ENCODE measurements around the gene RPL13A. TPM values are rescaled to one million over a fixed set of nuclear protein-coding genes. Genes with fewer than 3 reads are reported as not detected.
A peak's percentile ranks its signal among the peaks of the same experiment; 100 is the strongest.

The RPL13A gene
- total RNA-seq, 1 experiment from 2014 or later = 1,196 TPM

- TSS peak; percentile 95 for BruUV-seq (replicated peaks)
Observed at GRCh38 chr19:49451430-49452181, 35.8 kb upstream of the RPL13A start, which contains the start of gene PIH1D1. Gene PIH1D1 (minus strand): TSS chr19:49451814. CDS start chr19:49451574, 240 bp downstream.

GRCh38 chr19:49453013-49453756 lies 34.2 kb upstream of the RPL13A start, which contains the start of gene ALDH16A1:
Gene ALDH16A1 (plus strand): TSS chr19:49453225. CDS start chr19:49453332, 107 bp downstream.
- Histone ChIP-seq H3K4me3 (ENCODE audit: low read depth in 2 of 2, low read length in 2 of 2) (peak within 1 kb of the TSS; percentile 77 to 96), H3K36me3 (ENCODE audit: control insufficient read depth, insufficient read depth, low read length) (no peaks in the 10 kb centered on the region; the same call in 1 of the 2 replicates), H3K27ac (ENCODE audit: low read length) (peak within 1 kb of the TSS; percentile 99), H3K4me1 (ENCODE audit: control insufficient read depth, insufficient read depth, low read length) (no peaks in the 10 kb centered on the region; the same call in 1 of the 2 replicates), H3K9me3 (ENCODE audit: control insufficient read depth, insufficient read depth, low read depth, low read length) (no peaks in the 10 kb centered on the region), H3K27me3 (ENCODE audit: control insufficient read depth, insufficient read depth, low read length) (no peaks in the 10 kb centered on the region)
- ChIA-PET POLR2A (interaction anchor here (0.6 kb wide), 2 partner anchors 83 to 222 kb away, joined by 3 to 4 read pairs; no protein-coding TSS in a partner anchor), CTCF (interaction anchor here (0.6 kb wide), 3 partner anchors 74 to 308 kb away, joined by 3 to 6 read pairs (median 3); partner anchors contain the start of genes RCN3 and SCAF1)
- DNase-seq (ENCODE audit: low read depth, low spot score) = peak; percentile 75
- BruUV-seq (replicated peaks) = no TSS peak
- in situ Hi-C loops (cut with HindIII; ENCODE audit: low pct_unique_long_range_greater_than_20kb, low sequenced_read_pairs) (no loop called here), intact Hi-C loops (cut with micrococcal nuclease; ENCODE audit: unreplicated experiment) (no loop called here)
- ATAC-seq = peak; percentile 95
- TF ChIP-seq SIN3A (IDR thresholded peaks at IDR 0.05; ENCODE audit: borderline replicate concordance, insufficient read depth, low read depth, low read length) (no peak), TCF7L2 (IDR thresholded peaks at IDR 0.05; ENCODE audit: low read depth, low read length) (no peak), POLR2AphosphoS5 (IDR thresholded peaks at IDR 0.05; ENCODE audit: low read depth, low read length) (peak; percentile 87), REST (IDR thresholded peaks at IDR 0.05; ENCODE audit: insufficient read depth in 1 of 2, low read depth in 2 of 2, low read length in 1 of 2) (no peak)

More at GRCh38 chr19:49451430-49452181, 35.8 kb upstream of the RPL13A start, which contains the start of gene PIH1D1:
- ChIA-PET CTCF (no interaction called here), POLR2A (interaction anchor here (0.5 to 0.7 kb wide), 6 partner anchors 29 to 523 kb away, joined by 3 to 16 read pairs (median 6); partner anchors contain the start of gene PRRG2)
- no peaks in the 10 kb centered on the region; the same call in 1 of the 2 replicates for H3K4me1 ChIP-seq (ENCODE audit: control insufficient read depth, insufficient read depth, low read length)
- in situ Hi-C loops (cut with HindIII; ENCODE audit: low pct_unique_long_range_greater_than_20kb, low sequenced_read_pairs) = no loop called here
- intact Hi-C loops (cut with micrococcal nuclease; ENCODE audit: unreplicated experiment) = no loop called here
- ATAC-seq = peak; percentile 82
- H3K27me3 ChIP-seq (ENCODE audit: control insufficient read depth, insufficient read depth, low read length) = no peaks in the 10 kb centered on the region
- DNase-seq (ENCODE audit: low read depth, low spot score) = peak; percentile 95
- peak within 1 kb of the TSS; percentile 99 for H3K27ac ChIP-seq (ENCODE audit: low read length)
- H3K4me3 ChIP-seq (ENCODE audit: low read depth in 2 of 2, low read length in 2 of 2) = peak within 1 kb of the TSS; percentile 77 to 96
- no peaks in the 10 kb centered on the region for H3K9me3 ChIP-seq (ENCODE audit: control insufficient read depth, insufficient read depth, low read depth, low read length)
- no peaks in the 10 kb centered on the region; the same call in 1 of the 2 replicates for H3K36me3 ChIP-seq (ENCODE audit: control insufficient read depth, insufficient read depth, low read length)
- no peak for TF ChIP-seq SIN3A (IDR thresholded peaks at IDR 0.05; ENCODE audit: borderline replicate concordance, insufficient read depth, low read depth, low read length)
- peak; percentile 84 for TF ChIP-seq POLR2AphosphoS5 (IDR thresholded peaks at IDR 0.05; ENCODE audit: low read depth, low read length)
